ENCODE measurements around the gene CORO1C. TPM values are rescaled to one million over a fixed set of nuclear protein-coding genes. Genes with fewer than 3 reads are reported as not detected.

The CORO1C gene
- total and polyA plus RNA-seq, 9 of the 15 experiments (the other 6 are each of a cell fraction or from before 2014, with no cell fraction given): 55.2 to 280 (median 150) TPM

GRCh38 chr12:108611884-108612415 is 119.4 kb downstream of the CORO1C start:
- peak; percentile 64 to 77 (median 74) for DNase-seq (ENCODE audit: extremely low read depth in 1 of 4, low spot score in 3 of 4)
- Histone ChIP-seq H3K9me3 (replicated peaks; ENCODE audit: control insufficient read depth, insufficient read depth, low read depth, low read length) (no peaks in the 10 kb centered on the region), H3K9ac (ENCODE audit: insufficient read depth in 1 of 2, low read depth in 2 of 2, low read length in 2 of 2) (no peak overlapping the region), H3K4me1 (replicated peaks in 1 of 2; ENCODE audit: control insufficient read depth in 2 of 2, insufficient read depth in 2 of 2, low read length in 2 of 2) (peaks cover 9 to 16% of the 10 kb centered on the region in 2 experiments), H4K20me1 (replicated peaks; ENCODE audit: control insufficient read depth, insufficient read depth, low read length) (no peaks in the 10 kb centered on the region), H3K4me2 (ENCODE audit: insufficient read depth, low read length) (no peak overlapping the region), H2AFZ (ENCODE audit: low read depth, low read length) (no peak overlapping the region), H3K79me2 (ENCODE audit: control insufficient read depth, insufficient read depth, low read length) (no peaks in the 10 kb centered on the region), H3K9me1 (ENCODE audit: control insufficient read depth, insufficient read depth, low read length) (no peaks in the 10 kb centered on the region), H3K27me3 (ENCODE audit: control insufficient read depth in 2 of 2, insufficient read depth in 2 of 2, low read length in 2 of 2) (no peaks in the 10 kb centered on the region), H3K4me3 (no peak overlapping the region), H3K36me3 (ENCODE audit: control insufficient read depth, insufficient read depth, low read length) (no peaks in the 10 kb centered on the region), H3K27ac (ENCODE audit: extremely low read depth, low read depth, low read length) (no peak overlapping the region)
- peak; percentile 90 for FAIRE-seq
- POLR2A ChIA-PET: no interaction called here
- 7% methylated on average over 5 of the region's 5 CpGs for WGBS (ENCODE audit: insufficient coverage, low coverage, missing lambda C conversion rate)
- CTCF ChIA-PET (ENCODE audit: low intra/inter-chr PET ratio): no interaction called here
- in situ Hi-C loops (cut with MboI) (no loop called here), intact Hi-C loops (cut with micrococcal nuclease) (loop anchor here (1.0 kb wide), 1 partner anchor 191 kb away; no protein-coding TSS in a partner anchor)
- peak; percentile 80 for ATAC-seq
- no TSS peak for BruUV-seq (replicated peaks)
- TF ChIP-seq ADNP (tag; IDR thresholded peaks at IDR 0.05) (peak; percentile 92), CTCF (IDR thresholded peaks at IDR 0.05 in 2 of 3, conservative IDR thresholded peaks at IDR 0.05 in 1 of 3; ENCODE audit: insufficient read depth in 2 of 3, low read depth in 1 of 3, low read length in 3 of 3) (peak; percentile 53 to 80 (median 61); a peak in 5 of 6 replicates), TFAP4 (CRISPR knock-in tag; IDR thresholded peaks at IDR 0.05; ENCODE audit: borderline replicate concordance) (0 out of 2 replicates have a peak, but pooled peaks have one; percentile 15), ZBTB7A (IDR thresholded peaks at IDR 0.05; ENCODE audit: borderline replicate concordance, control insufficient read depth, low read depth, low read length) (peak; percentile 92), PHF20 (IDR thresholded peaks at IDR 0.05; ENCODE audit: partially characterized antibody) (peak; percentile 31), EGR1 (conservative IDR thresholded peaks at IDR 0.05) (peak; percentile 84), SUPT5H (IDR thresholded peaks at IDR 0.05) (no peak), HDAC2 (IDR thresholded peaks at IDR 0.05) (peak; percentile 51), CTCFL (IDR thresholded peaks at IDR 0.05; ENCODE audit: borderline replicate concordance, insufficient read depth, low read depth, low read length, poor library complexity, severe bottlenecking) (peak; percentile 46), ZNF79 (CRISPR knock-in tag; IDR thresholded peaks at IDR 0.05; ENCODE audit: low read depth) (no peak), BCOR (IDR thresholded peaks at IDR 0.05) (peak; percentile 84), SMARCC2 (IDR thresholded peaks at IDR 0.05; ENCODE audit: low read depth) (no peak), STAG1 (CRISPR knock-in tag; IDR thresholded peaks at IDR 0.05; ENCODE audit: borderline replicate concordance) (peak; percentile 29; the same call in 1 of the 2 replicates), SMARCA5 (IDR thresholded peaks at IDR 0.05) (0 out of 2 replicates have a peak, but pooled peaks have one; percentile 21), ATF3 (IDR thresholded peaks at IDR 0.05) (peak; percentile 49; the same call in 1 of the 2 replicates), ATF3 (CRISPR knock-in tag; conservative IDR thresholded peaks at IDR 0.05) (no peak), RAD21 (CRISPR knock-in tag; conservative IDR thresholded peaks at IDR 0.05 in 1 of 2, IDR thresholded peaks at IDR 0.05 in 1 of 2) (peak in 1 of 2 experiments; percentile 68; a peak in 2 of 4 replicates), ELF2 (CRISPR knock-in tag; IDR thresholded peaks at IDR 0.05) (no peak)
